Measurements from ENCODE around the gene OTOS.

Gene OTOS

DNA sequence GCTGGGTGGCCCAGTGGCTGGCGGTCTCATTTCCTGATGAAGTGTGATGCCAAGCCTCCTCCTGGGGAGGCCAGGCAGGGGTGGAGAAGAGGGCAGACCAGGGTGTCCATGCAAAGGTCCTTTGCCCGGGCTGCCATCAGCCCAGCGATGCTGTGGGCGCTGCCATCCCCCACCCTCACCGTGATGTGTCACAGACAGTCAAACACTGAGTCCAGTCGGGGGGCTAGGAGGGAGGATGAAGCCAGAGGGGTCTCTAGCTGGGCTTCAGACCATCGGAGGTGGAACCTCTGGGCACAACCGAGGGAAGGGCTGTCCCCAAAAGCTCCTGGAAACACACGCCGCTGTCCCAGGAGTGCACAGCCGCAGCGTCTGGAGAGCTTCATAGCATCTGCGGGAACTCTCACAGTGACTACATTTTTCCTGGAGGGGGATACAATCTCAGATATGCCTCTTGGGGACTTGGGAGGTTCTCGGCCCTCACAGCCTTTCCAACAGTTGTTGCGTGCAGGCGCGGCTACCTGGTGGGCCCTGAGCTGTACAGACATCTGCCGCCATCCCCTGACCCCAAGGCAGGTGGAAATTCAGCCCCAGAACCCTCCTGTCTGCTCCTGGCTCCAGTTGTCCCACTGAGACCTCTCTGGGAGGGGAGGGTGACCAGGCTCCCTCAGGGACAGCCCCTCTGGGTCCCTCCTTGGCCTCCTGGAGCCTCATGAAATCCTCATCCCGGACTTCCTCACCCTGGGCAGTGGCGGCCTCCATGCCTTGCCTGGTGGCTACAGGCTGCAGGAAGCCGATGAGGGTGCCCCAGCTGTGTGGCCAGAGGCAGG, 26.5 kb upstream of the OTOS start:
- no peak for DNase-seq

GRCh38 chr2:240166191-240166590, 25.7 kb upstream of the OTOS start:
- DNase-seq: no peak

- DNase-seq: no peak
Measured at GRCh38 chr2:240165661-240166060, 25.2 kb upstream of the OTOS start.

GRCh38 chr2:240165034-240165433, 24.6 kb upstream of the OTOS start:
- DNase-seq: no peak

DNA sequence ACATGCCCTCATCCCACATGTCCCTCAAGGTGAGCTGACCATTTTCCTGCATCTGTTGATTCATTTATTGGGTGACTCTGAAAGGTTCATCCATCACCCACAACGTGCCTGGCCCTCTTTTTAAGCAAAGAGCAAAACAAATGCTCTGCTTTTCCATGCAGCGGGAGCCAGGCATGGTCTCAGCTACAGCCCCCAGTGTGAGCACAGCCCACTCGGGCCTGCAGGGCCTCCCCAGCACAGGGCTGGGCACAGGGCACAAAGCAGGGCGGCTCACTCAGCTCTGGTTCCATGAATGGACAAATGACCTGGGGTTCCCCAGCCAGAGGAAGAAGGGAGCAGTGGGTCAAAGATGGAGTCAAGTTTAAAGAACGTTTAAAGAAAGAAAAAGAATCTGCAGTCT, 24.1 kb upstream of the OTOS start:
- no peak for DNase-seq

- DNase-seq: no peak
Measured at GRCh38 chr2:240163844-240164574, 23.6 kb upstream of the OTOS start.

DNA sequence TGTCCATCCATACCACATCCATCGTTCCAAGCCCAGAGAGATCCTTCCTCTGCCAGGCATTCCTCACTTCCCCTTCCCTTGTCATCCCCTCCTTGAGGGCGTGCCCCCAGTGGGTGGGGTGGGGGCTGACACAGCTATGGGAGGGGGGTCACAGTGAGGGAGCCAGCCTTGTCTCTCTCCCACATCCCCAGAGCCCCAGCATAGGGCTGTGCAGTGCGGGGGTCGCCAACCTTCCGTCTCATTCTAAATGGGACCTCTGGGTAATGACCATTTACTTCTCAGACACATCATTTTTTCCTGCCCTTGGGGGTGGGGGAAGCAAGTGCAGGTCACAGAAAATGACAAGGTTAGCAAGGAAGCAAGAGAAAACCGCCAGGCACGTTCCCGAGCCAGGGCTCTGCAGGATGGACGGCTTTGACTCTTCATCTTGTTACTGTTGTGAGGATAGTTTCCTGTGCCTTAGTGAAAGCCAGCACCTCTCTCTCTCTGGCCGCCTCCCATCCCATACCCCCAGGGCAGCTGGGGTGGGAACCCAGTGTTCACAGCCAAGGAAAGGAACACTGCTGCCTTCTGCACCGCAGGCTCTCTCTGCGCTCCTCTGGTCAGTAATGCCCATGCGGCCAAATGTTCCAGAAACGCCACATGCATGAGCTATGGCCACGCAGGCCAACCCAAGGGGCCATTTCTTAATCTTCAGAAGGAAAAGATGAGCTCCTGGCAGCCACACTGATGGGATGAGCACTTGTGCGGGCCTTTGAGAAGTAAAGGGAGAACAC, 22.7 kb upstream of the OTOS start:
- DNase-seq: no peak

- DNase-seq: no peak
Measured at GRCh38 chr2:240162531-240162930, 22.1 kb upstream of the OTOS start.

DNA sequence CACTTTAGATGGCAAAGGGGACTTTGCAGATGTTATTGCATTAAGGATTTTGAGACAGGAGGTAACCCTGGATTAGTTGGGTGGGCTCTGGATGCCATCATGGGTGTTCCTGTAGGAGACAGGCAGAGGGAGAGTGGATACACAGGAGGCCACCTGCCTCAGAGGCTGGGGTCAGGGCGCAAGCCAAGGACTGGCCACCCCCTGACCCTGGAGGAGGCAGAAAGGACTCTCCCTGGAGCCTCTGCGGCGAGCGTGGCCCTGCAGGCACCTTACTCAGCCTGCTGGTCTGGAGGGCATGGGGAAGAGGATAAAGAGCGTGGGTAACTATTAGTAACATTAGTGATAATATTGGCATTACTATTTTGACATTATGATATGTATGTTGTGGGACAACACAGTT, 21.6 kb upstream of the OTOS start:
- DNase-seq: no peak

GRCh38 chr2:240161087-240161750, 20.8 kb upstream of the OTOS start:
- no peak for DNase-seq

GRCh38 chr2:240160291-240161086, 20.0 kb upstream of the OTOS start:
- no peak for DNase-seq

GRCh38 chr2:240159251-240159839, 18.9 kb upstream of the OTOS start:
- DNase-seq: no peak

DNA sequence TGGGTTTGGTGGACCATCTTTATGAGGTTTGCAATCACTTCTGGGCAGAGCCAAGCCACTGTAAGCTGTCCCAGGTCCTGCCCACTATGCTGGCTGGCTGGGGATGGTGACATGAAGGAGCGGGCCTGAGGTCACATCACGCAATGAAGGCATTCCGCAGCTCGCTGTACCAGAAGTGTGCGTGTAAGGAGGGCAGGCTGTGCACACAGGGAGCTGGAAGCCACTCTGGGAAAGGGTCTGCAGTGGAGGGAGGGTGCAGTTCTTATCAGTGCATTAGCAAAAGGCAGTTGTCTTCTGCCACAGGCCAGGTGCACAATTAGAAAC, 16.7 kb upstream of the OTOS start:
- DNase-seq: no peak

DNA sequence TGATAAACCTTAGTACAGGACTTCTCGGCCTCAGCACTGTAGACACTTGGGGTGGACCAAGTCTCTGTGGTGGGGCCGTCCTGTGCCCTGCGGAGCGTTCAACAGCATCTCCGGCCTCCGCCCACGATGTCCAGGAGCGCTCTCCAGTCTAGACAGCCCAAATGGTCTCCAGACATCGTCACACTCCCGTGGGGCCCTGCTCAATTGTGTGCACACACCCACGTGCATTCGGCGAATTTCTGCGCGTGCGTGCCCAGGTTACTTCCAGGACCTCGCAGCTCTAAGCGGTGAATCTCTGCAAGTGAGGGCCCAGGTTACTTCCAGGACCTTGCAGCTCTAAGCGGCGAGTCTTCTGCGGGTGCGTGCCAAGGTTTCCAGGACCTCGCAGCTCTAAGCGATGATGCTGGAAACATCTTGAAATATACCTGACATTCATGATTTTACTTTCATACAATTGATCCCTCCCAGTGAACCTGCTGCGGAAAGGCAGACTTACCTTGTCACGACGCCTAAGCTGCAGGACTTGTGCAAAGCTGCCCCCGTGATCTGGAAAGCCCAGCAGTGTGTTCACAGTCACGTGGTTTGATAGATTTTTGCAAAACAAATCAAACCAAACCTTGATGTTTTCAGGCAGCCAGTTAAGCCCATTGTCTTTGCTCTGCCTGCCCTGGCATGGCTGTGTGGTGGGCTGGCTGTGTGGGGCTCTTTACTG, 16.1 kb upstream of the OTOS start:
- DNase-seq: no peak

DNA sequence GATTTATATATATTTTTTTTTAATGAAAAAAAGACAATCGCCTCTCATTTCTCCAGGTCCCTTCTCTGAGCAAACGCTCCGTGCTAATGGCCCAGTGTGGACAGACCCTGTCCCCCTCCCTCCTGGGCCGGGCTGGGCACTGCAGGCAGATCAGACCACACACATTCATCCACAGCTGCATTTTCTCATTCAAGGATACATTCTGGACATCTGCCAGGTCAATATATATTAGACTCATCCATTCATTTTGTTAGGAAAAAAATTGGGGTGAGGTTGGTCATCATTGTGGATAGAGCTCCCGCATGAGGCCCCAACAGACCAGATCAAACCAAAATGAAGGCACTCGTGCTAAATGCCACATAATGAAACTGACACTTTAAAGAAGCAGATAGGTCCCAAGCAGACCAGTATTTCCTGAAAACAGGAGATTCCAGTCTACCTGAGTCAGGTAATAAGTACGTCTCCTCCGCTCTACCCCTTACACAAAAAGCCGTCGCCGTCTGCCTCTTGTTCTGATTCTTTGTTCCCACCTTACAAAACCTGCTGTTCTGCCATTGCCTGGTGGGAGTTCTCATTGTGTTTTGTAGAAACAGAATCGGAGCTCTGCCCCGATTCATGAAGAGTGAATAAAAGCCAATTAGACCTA, 15.4 kb upstream of the OTOS start:
- DNase-seq: no peak

DNA sequence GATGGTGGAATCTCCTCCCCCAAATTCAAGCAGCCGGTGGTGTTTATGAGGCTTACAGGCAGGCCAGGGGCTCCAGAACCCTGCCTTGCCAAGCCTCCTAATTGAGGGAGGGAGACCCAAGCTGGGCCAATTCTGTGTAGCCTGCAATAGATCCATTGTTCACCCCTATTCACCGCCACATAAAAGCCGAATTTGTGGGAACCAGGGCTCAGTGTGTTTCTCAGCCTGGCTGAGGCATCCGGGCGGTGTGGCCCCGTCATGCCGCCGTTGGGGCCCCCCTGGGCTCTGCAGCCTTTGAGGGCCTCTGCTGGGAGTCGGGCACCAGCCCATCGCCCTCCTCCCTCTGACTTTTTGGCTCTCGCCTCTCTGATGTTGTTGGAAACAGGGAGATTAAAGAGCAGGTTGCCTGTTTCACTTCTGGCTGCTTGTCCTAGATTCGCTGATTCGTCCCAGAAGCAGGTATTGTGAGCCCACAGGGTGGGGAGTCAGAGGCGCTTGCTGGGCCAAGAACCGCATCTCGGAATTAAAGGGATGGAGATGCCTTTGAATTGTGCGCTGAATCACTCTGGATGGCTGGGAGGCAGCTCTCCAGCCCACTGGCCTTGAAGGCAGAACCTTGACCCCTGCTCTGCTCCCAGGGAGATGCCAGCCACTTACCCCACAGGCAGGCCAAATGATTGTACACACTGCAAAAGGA, 14.7 kb upstream of the OTOS start:
- no peak for DNase-seq

- no peak for DNase-seq
Measured at GRCh38 chr2:240154606-240155005, 14.1 kb upstream of the OTOS start.

GRCh38 chr2:240153418-240153817, 13.0 kb upstream of the OTOS start:
- no peak for DNase-seq

DNA sequence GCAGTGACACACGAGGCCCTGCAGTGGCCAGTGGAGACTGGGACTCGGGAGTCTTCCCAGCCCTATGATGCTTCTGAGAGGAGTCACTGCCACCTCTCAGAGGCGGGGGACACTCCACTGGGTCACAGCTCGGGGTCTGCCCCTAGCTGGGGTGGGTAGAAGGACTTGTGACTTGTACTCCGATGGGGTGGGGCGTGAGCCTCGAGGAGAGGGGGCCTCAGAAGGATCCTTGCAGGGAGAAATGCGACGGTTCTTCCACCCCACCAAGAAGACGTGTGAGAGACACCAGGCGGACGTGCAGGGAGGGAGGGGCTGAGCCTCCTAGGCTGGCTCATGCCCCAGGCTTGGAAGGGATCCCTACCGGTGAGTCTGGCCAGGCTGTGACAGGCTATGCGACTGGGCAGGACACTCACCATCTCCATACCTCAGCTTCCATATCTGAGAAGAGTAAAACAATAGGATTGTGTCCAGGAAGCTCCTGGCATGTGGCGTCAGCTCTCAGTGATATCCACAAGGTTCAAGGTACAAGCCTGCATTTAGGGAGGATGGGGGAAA, 11.1 kb upstream of the OTOS start:
- no peak for DNase-seq
